Testis (tissue), 3 donors: ENCODE measurements around the gene CDON. TPM values are rescaled to one million over a fixed set of nuclear protein-coding genes. Genes with fewer than 3 reads are reported as not detected.
"Not testable (repeated sequence)": the region's sequence is repeated elsewhere in the genome, so short reads cannot be mapped to it uniquely, and the experiment has no call there.

Experiments used
- DNase-seq: peaks from one replicate; pipeline ENCODE4 v3.0.0-alpha.2; 2019
- H3K27ac ChIP-seq, 2 donors: fragments of 200-600 bp; sonication (generic); one replicate each; pipeline ENCODE4 v1.5.1; 2019
- H3K27me3 ChIP-seq: fragments of 200-600 bp; sonication (generic); one replicate; pipeline ENCODE4 v1.5.1; 2019
- H3K36me3 ChIP-seq: fragments of 200-600 bp; sonication (generic); one replicate; pipeline ENCODE4 v1.5.1; 2017; ENCODE audit warnings: low read depth; ENCODE audit errors: missing control alignments
- H3K4me1 ChIP-seq: fragments of 200-600 bp; sonication (generic); one replicate; pipeline ENCODE4 v1.5.1; 2019
- H3K4me3 ChIP-seq, 2 donors: fragments of 200-600 bp; sonication (generic); one replicate each; pipeline ENCODE4 v1.5.1; 2017 to 2019
- H3K9me3 ChIP-seq: fragments of 200-600 bp; sonication (generic); one replicate; pipeline ENCODE4 v1.5.1; 2017
- CTCF ChIP-seq, 3 experiments: fragments of 450-650 bp in 2 of 3; fragments of 200-600 bp in 1 of 3; sonication (generic) in 1 of 3; IDR thresholded peaks; one replicate each; pipeline ENCODE4 v1.5.1; 2016 to 2019; ENCODE audit warnings: antibody characterized with exemption in 3 of 3, mild to moderate bottlenecking in 2 of 3, moderate library complexity in 1 of 3
- POLR2A ChIP-seq: fragments of 450-650 bp; IDR thresholded peaks from one replicate; pipeline ENCODE4 v1.6.1; 2017; ENCODE audit warnings: antibody characterized with exemption, mild to moderate bottlenecking, moderate library complexity
- WGBS, 2 donors: methylation state at CpG; one replicate each; pipeline ENCODE4 v1.1.5; 2018; 5-methylcytosine and 5-hydroxymethylcytosine counted together
- intact Hi-C: fragments of 100-400 bp; cut with DNase I; formaldehyde crosslinking; loops from one replicate; pipeline ENCODE4 v1.15.1; 2023; ENCODE audit warnings: low total_unique reads
- polyA plus RNA-seq: library from polyadenylated mRNA; stranded (reverse); fragments of 350-450 nt; fragmentation: Illumina TruSeq; extraction: RNeasy Lipid Tissue Mini Kit (QIAGEN cat#74804); gene quantifications from one replicate; pipeline ENCODE4 v1.2.3, GENCODE V29; 2014; ENCODE audit warnings: low read depth, low replicate concordance; ENCODE audit not compliant: insufficient read depth
- total RNA-seq, 2 donors: library from RNA; depleted of rRNA; stranded (reverse); fragments of >200 nt; gene quantifications; one replicate each; pipeline ENCODE4 v1.2.3, GENCODE V29; 2016

The CDON gene
- total and polyA plus RNA-seq, 3 donors from 2014 or later: 20.6 to 27.7 (median 23.9) TPM

GRCh38 chr11:126034039-126034932, 28.4 kb downstream of the CDON start:
- Histone ChIP-seq H3K36me3 (no peaks in the 10 kb centered on the region), H3K4me1 (no peaks in the 10 kb centered on the region), H3K27me3 (no peaks in the 10 kb centered on the region), H3K27ac (no peak overlapping the region), H3K9me3 (no peaks in the 10 kb centered on the region), H3K4me3 (no peak overlapping the region)
- TF ChIP-seq POLR2A (no peak), CTCF (IDR thresholded peaks at IDR 0.05) (no peak)
- 58 to 71% methylated on average over 10 of the region's 10 CpGs for WGBS, 2 donors
- DNase-seq: no peak
- intact Hi-C loops: no loop called here

- Histone ChIP-seq H3K36me3 (no peaks in the 10 kb centered on the region), H3K27ac (no peak overlapping the region), H3K9me3 (no peaks in the 10 kb centered on the region), H3K4me1 (no peaks in the 10 kb centered on the region), H3K27me3 (no peaks in the 10 kb centered on the region), H3K4me3 (no peak overlapping the region)
- intact Hi-C loops: no loop called here
- TF ChIP-seq CTCF (IDR thresholded peaks at IDR 0.05) (no peak), POLR2A (no peak)
- no peak for DNase-seq
- 94 to 97% methylated on average over 7 of the region's 7 CpGs for WGBS, 2 donors
Measured at GRCh38 chr11:126032375-126032774, 30.3 kb downstream of the CDON start.

GRCh38 chr11:126029805-126030204, 32.9 kb downstream of the CDON start:
- H3K36me3 ChIP-seq: no peaks in the 10 kb centered on the region
- TF ChIP-seq POLR2A (no peak), CTCF (IDR thresholded peaks at IDR 0.05) (no peak)
- WGBS, 2 donors: 94 to 100% methylated on average over 2 of the region's 2 CpGs
- DNase-seq: no peak
- intact Hi-C loops: no loop called here
- H3K27ac ChIP-seq: no peak overlapping the region
- H3K4me1 ChIP-seq: no peaks in the 10 kb centered on the region
- no peak overlapping the region for H3K4me3 ChIP-seq
- H3K27me3 ChIP-seq: no peaks in the 10 kb centered on the region
- H3K9me3 ChIP-seq: no peaks in the 10 kb centered on the region

GRCh38 chr11:126029237-126029636, 33.4 kb downstream of the CDON start:
- intact Hi-C loops: no loop called here
- 93% methylated on average over 4 of the region's 4 CpGs for WGBS, 2 donors
- H3K9me3 ChIP-seq: no peaks in the 10 kb centered on the region
- TF ChIP-seq CTCF (IDR thresholded peaks at IDR 0.05) (no peak), POLR2A (no peak)
- no peaks in the 10 kb centered on the region for H3K27me3 ChIP-seq
- H3K4me1 ChIP-seq: no peaks in the 10 kb centered on the region
- H3K36me3 ChIP-seq: no peaks in the 10 kb centered on the region
- no peak overlapping the region for H3K4me3 ChIP-seq
- no peak for DNase-seq
- no peak overlapping the region for H3K27ac ChIP-seq

GRCh38 chr11:126028534-126028933, 34.1 kb downstream of the CDON start:
- intact Hi-C loops, H3K4me3 ChIP-seq, H3K27ac ChIP-seq, H3K9me3 ChIP-seq, H3K27me3 ChIP-seq, DNase-seq, H3K36me3 ChIP-seq, H3K4me1 ChIP-seq: not testable (repeated sequence)
- 91 to 92% methylated on average over 3 of the region's 3 CpGs for WGBS, 2 donors
